ENCODE data around the gene ALAS1.
"Not testable (repeated sequence)": the region's sequence is repeated elsewhere in the genome, so short reads cannot be mapped to it uniquely, and the experiment has no call there.

The ALAS1 gene

DNA sequence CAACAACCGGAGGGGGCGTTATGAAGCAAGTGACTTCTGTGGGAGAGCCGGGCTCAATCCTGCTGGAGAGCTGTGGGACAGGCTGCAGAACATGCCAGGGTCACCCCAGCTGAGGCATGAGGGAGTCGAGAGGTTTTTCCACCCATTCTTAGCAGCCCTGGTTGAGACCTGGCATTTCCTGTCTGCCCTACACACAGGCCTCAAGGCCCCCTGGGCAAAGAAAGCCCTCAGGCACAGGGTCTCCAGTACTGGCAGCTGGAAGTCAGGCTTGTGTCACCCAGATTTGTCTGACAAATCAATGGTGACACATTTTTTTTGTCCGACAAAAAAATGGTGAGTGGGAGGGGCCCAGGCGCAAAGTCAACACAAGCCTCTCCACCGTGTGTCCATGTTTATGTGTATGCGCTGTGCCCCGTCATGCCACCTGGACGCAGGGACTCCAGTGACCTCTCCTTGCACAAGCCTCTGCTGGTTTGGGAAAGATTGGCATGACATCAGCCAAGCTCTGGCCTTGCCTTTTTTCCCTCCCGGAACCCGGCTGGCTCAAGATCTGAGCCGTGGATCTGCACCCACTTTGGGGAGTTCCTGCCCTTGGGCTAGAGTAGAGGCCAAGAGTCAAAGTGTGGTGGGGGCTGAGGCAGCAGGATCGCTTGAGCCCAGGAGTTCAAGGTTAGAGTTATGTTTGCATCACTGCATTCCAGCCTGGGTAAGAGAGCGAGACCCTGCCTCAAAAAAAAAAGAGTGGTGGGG is 20.8 kb upstream of the ALAS1 start:
- H3K9me3 ChIP-seq (ENCODE audit: control insufficient read depth, low read length), result no peaks in the 10 kb centered on the region
- H3K36me3 ChIP-seq (ENCODE audit: control insufficient read depth, insufficient read depth, low read length), result no peaks in the 10 kb centered on the region
- no peak overlapping the region for H3K27ac ChIP-seq (ENCODE audit: insufficient read depth, low read depth, low read length, poor library complexity, severe bottlenecking)
- H3K4me3 ChIP-seq (ENCODE audit: insufficient read depth, low read depth, low read length), result no peak overlapping the region
- no peaks in the 10 kb centered on the region for H3K27me3 ChIP-seq (ENCODE audit: control insufficient read depth, insufficient read depth, low read length, poor library complexity, severe bottlenecking)
- no peaks in the 10 kb centered on the region for H3K4me1 ChIP-seq (ENCODE audit: control insufficient read depth, insufficient read depth, low read length)
- WGBS, 2 experiments, result 87 to 92% methylated on average over 15 of the region's 15 CpGs

DNA sequence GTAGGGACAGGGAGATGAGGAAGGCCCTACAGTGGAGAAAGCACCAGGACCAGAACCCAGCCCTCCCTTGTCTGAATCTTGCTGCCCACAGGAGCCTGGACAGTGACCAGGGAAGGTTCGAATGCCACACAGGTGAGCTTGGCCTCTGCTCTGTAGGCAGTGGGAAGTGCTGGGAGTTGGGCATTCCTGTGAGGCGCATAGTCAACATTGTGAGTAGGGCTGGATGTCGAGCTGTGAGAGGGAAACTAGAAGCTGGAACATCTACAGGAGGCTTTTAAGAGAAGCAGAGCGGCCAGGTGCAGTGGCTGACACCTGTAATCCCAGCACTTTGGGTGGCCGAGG is 20.3 kb upstream of the ALAS1 start:
- no peak overlapping the region for H3K27ac ChIP-seq (ENCODE audit: insufficient read depth, low read depth, low read length, poor library complexity, severe bottlenecking)
- H3K27me3 ChIP-seq (ENCODE audit: control insufficient read depth, insufficient read depth, low read length, poor library complexity, severe bottlenecking), result no peaks in the 10 kb centered on the region
- H3K4me3 ChIP-seq (ENCODE audit: insufficient read depth, low read depth, low read length), result no peak overlapping the region
- WGBS, 2 experiments, result 87 to 88% methylated on average over 5 of the region's 5 CpGs
- H3K36me3 ChIP-seq (ENCODE audit: control insufficient read depth, insufficient read depth, low read length), result no peaks in the 10 kb centered on the region
- H3K9me3 ChIP-seq (ENCODE audit: control insufficient read depth, low read length), result no peaks in the 10 kb centered on the region
- H3K4me1 ChIP-seq (ENCODE audit: control insufficient read depth, insufficient read depth, low read length), result no peaks in the 10 kb centered on the region

GRCh38 chr3:52178126-52178525 is 19.8 kb upstream of the ALAS1 start:
- not testable (repeated sequence) for H3K27me3 ChIP-seq (ENCODE audit: control insufficient read depth, insufficient read depth, low read length, poor library complexity, severe bottlenecking); H3K9me3 ChIP-seq (ENCODE audit: control insufficient read depth, low read length); H3K4me1 ChIP-seq (ENCODE audit: control insufficient read depth, insufficient read depth, low read length); H3K27ac ChIP-seq (ENCODE audit: insufficient read depth, low read depth, low read length, poor library complexity, severe bottlenecking); H3K36me3 ChIP-seq (ENCODE audit: control insufficient read depth, insufficient read depth, low read length); H3K4me3 ChIP-seq (ENCODE audit: insufficient read depth, low read depth, low read length)
- 92 to 94% methylated on average over 4 of the region's 4 CpGs for WGBS, 2 experiments

GRCh38 chr3:52178537-52178936 is 19.4 kb upstream of the ALAS1 start:
- Histone ChIP-seq H3K27me3 (ENCODE audit: control insufficient read depth, insufficient read depth, low read length, poor library complexity, severe bottlenecking) (no peaks in the 10 kb centered on the region), H3K4me1 (ENCODE audit: control insufficient read depth, insufficient read depth, low read length) (no peaks in the 10 kb centered on the region), H3K27ac (ENCODE audit: insufficient read depth, low read depth, low read length, poor library complexity, severe bottlenecking) (no peak overlapping the region), H3K4me3 (ENCODE audit: insufficient read depth, low read depth, low read length) (no peak overlapping the region), H3K9me3 (ENCODE audit: control insufficient read depth, low read length) (no peaks in the 10 kb centered on the region), H3K36me3 (ENCODE audit: control insufficient read depth, insufficient read depth, low read length) (no peaks in the 10 kb centered on the region)
- WGBS, 2 experiments, result 95 to 97% methylated on average over 1 of the region's 1 CpG

- no peaks in the 10 kb centered on the region for H3K27me3 ChIP-seq (ENCODE audit: control insufficient read depth, insufficient read depth, low read length, poor library complexity, severe bottlenecking)
- H3K4me3 ChIP-seq (ENCODE audit: insufficient read depth, low read depth, low read length), result no peak overlapping the region
- no peaks in the 10 kb centered on the region for H3K9me3 ChIP-seq (ENCODE audit: control insufficient read depth, low read length)
- whole genome bisulfite sequencing, 2 experiments, result 73 to 76% methylated on average over 4 of the region's 4 CpGs
- no peak overlapping the region for H3K27ac ChIP-seq (ENCODE audit: insufficient read depth, low read depth, low read length, poor library complexity, severe bottlenecking)
- no peaks in the 10 kb centered on the region for H3K36me3 ChIP-seq (ENCODE audit: control insufficient read depth, insufficient read depth, low read length)
- no peaks in the 10 kb centered on the region for H3K4me1 ChIP-seq (ENCODE audit: control insufficient read depth, insufficient read depth, low read length)
Observed at GRCh38 chr3:52181543-52181942, 16.4 kb upstream of the ALAS1 start.

DNA sequence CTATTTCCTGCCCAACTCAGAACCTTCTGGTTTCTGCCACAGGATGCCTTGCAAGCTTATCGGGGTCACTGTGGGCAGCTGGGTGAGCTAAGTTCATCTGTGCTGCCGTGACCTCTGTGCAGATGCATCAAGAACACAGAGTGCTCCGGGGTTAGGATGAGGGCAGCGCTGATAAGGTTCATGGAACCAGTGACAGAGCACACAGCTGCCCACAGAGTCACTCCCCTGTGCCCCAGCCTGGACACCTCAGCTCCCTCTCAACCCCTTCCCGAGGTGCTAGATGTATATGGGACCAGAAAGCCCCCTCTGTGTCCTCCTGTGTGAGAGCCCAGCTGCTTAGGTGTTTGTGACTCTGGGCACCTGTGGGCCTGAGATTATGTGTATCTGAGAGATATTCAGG is 15.8 kb upstream of the ALAS1 start:
- WGBS, 2 experiments, result 93 to 97% methylated on average over 5 of the region's 5 CpGs
- Histone ChIP-seq H3K27me3 (ENCODE audit: control insufficient read depth, insufficient read depth, low read length, poor library complexity, severe bottlenecking) (no peaks in the 10 kb centered on the region), H3K4me3 (ENCODE audit: insufficient read depth, low read depth, low read length) (no peak overlapping the region), H3K27ac (ENCODE audit: insufficient read depth, low read depth, low read length, poor library complexity, severe bottlenecking) (no peak overlapping the region), H3K9me3 (ENCODE audit: control insufficient read depth, low read length) (no peaks in the 10 kb centered on the region), H3K36me3 (ENCODE audit: control insufficient read depth, insufficient read depth, low read length) (no peaks in the 10 kb centered on the region), H3K4me1 (ENCODE audit: control insufficient read depth, insufficient read depth, low read length) (no peaks in the 10 kb centered on the region)

GRCh38 chr3:52182691-52183090 is 15.3 kb upstream of the ALAS1 start:
- Histone ChIP-seq H3K4me1 (ENCODE audit: control insufficient read depth, insufficient read depth, low read length) (no peaks in the 10 kb centered on the region), H3K27ac (ENCODE audit: insufficient read depth, low read depth, low read length, poor library complexity, severe bottlenecking) (no peak overlapping the region), H3K4me3 (ENCODE audit: insufficient read depth, low read depth, low read length) (no peak overlapping the region), H3K9me3 (ENCODE audit: control insufficient read depth, low read length) (no peaks in the 10 kb centered on the region), H3K27me3 (ENCODE audit: control insufficient read depth, insufficient read depth, low read length, poor library complexity, severe bottlenecking) (no peaks in the 10 kb centered on the region), H3K36me3 (ENCODE audit: control insufficient read depth, insufficient read depth, low read length) (no peaks in the 10 kb centered on the region)
- WGBS, 2 experiments, result 89 to 90% methylated on average over 4 of the region's 4 CpGs

GRCh38 chr3:52183786-52184445 is 14.0 kb upstream of the ALAS1 start:
- Histone ChIP-seq H3K27ac (ENCODE audit: insufficient read depth, low read depth, low read length, poor library complexity, severe bottlenecking) (no peak overlapping the region), H3K9me3 (ENCODE audit: control insufficient read depth, low read length) (no peaks in the 10 kb centered on the region), H3K4me3 (ENCODE audit: insufficient read depth, low read depth, low read length) (no peak overlapping the region), H3K27me3 (ENCODE audit: control insufficient read depth, insufficient read depth, low read length, poor library complexity, severe bottlenecking) (no peaks in the 10 kb centered on the region), H3K4me1 (ENCODE audit: control insufficient read depth, insufficient read depth, low read length) (no peaks in the 10 kb centered on the region), H3K36me3 (ENCODE audit: control insufficient read depth, insufficient read depth, low read length) (no peaks in the 10 kb centered on the region)
- WGBS, 2 experiments, result 86 to 94% methylated on average over 6 to 7 of the region's 7 CpGs

- Histone ChIP-seq H3K9me3 (ENCODE audit: control insufficient read depth, low read length) (no peaks in the 10 kb centered on the region), H3K36me3 (ENCODE audit: control insufficient read depth, insufficient read depth, low read length) (no peaks in the 10 kb centered on the region), H3K27me3 (ENCODE audit: control insufficient read depth, insufficient read depth, low read length, poor library complexity, severe bottlenecking) (no peaks in the 10 kb centered on the region), H3K4me3 (ENCODE audit: insufficient read depth, low read depth, low read length) (no peak overlapping the region), H3K4me1 (ENCODE audit: control insufficient read depth, insufficient read depth, low read length) (no peaks in the 10 kb centered on the region), H3K27ac (ENCODE audit: insufficient read depth, low read depth, low read length, poor library complexity, severe bottlenecking) (no peak overlapping the region)
- 91 to 94% methylated on average over 8 of the region's 8 CpGs for WGBS, 2 experiments
Observed at GRCh38 chr3:52184690-52185089, 13.3 kb upstream of the ALAS1 start.

GRCh38 chr3:52185311-52185710 is 12.6 kb upstream of the ALAS1 start:
- Histone ChIP-seq H3K27ac (ENCODE audit: insufficient read depth, low read depth, low read length, poor library complexity, severe bottlenecking) (no peak overlapping the region), H3K4me3 (ENCODE audit: insufficient read depth, low read depth, low read length) (no peak overlapping the region), H3K4me1 (ENCODE audit: control insufficient read depth, insufficient read depth, low read length) (no peaks in the 10 kb centered on the region), H3K36me3 (ENCODE audit: control insufficient read depth, insufficient read depth, low read length) (no peaks in the 10 kb centered on the region), H3K27me3 (ENCODE audit: control insufficient read depth, insufficient read depth, low read length, poor library complexity, severe bottlenecking) (no peaks in the 10 kb centered on the region), H3K9me3 (ENCODE audit: control insufficient read depth, low read length) (no peaks in the 10 kb centered on the region)
- 94 to 96% methylated on average over 6 of the region's 6 CpGs for WGBS, 2 experiments

Measured in ectodermal cell (in vitro differentiated cells).